ENCODE results near the gene MMP17. TPM values are rescaled to one million over a fixed set of nuclear protein-coding genes. Genes with fewer than 3 reads are reported as not detected.
"Not testable (repeated sequence)": the region's sequence is repeated elsewhere in the genome, so short reads cannot be mapped to it uniquely, and the experiment has no call there.

Gene MMP17
- total and polyA plus RNA-seq, 2 donors (not counting 3 experiments of a cell fraction or from before 2014, with no cell fraction given) = 3.6 to 10.8 TPM

DNA sequence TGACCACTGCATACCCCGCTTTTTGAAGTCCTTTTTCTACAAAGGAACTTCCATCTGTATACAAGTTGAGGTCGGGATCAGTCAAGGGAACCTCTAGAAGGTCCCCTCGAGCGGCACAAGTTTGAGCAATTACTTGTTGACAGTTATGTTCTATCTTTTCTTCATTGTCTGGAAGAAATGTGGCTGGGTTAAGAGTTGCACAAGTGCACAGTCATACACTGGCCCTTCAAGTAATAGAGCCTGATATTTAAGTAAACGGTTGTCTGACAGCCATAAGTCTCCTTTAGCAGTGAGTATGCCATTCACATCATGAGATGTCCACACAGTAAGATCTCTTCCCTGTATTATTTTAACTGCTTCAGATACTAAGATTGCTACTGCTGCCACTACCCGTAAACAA, 46.8 kb downstream of the MMP17 start:
- CTCF ChIA-PET; intact Hi-C loops (cut with micrococcal nuclease); H3K4me1 ChIP-seq (ENCODE audit: control insufficient read depth, extremely low read depth, insufficient read depth, low read length); H3K27ac ChIP-seq (ENCODE audit: insufficient read depth, low read depth, low read length); H3K27me3 ChIP-seq (ENCODE audit: control insufficient read depth in 2 of 2, insufficient read depth in 2 of 2, low read length in 2 of 2); H3K9me1 ChIP-seq (replicated peaks; ENCODE audit: control insufficient read depth, extremely low read depth, insufficient read depth, low read length); H2AFZ ChIP-seq (ENCODE audit: low read depth, low read length); H3K9ac ChIP-seq (replicated peaks; ENCODE audit: extremely low read depth, insufficient read depth, low read length); H3K79me2 ChIP-seq (ENCODE audit: control insufficient read depth, insufficient read depth, low read length); H3K4me2 ChIP-seq (ENCODE audit: insufficient read depth, low read length); DNase-seq (ENCODE audit: low read depth, low spot score); H3K4me3 ChIP-seq (replicated peaks in 1 of 3; ENCODE audit: insufficient read depth in 1 of 3, low read depth in 1 of 3, low read length in 3 of 3); FAIRE-seq; H3K9me3 ChIP-seq (replicated peaks; ENCODE audit: control insufficient read depth, insufficient read depth, low read length); BruUV-seq (replicated peaks); dilution Hi-C loops (cut with MboI; ENCODE audit: extremely low pct_ligation_motif_present, low sequenced_read_pairs); H3K36me3 ChIP-seq (ENCODE audit: control insufficient read depth in 2 of 2, extremely low read depth in 1 of 2, insufficient read depth in 2 of 2, low read length in 2 of 2); POLR2A ChIA-PET; H4K20me1 ChIP-seq (replicated peaks; ENCODE audit: control insufficient read depth, extremely low read depth, insufficient read depth, low read length): not testable (repeated sequence)

- H3K9me3 ChIP-seq (replicated peaks; ENCODE audit: control insufficient read depth, insufficient read depth, low read length); H3K9ac ChIP-seq (replicated peaks; ENCODE audit: extremely low read depth, insufficient read depth, low read length); FAIRE-seq; H3K4me2 ChIP-seq (ENCODE audit: insufficient read depth, low read length); CTCF ChIA-PET; H3K9me1 ChIP-seq (replicated peaks; ENCODE audit: control insufficient read depth, extremely low read depth, insufficient read depth, low read length); H2AFZ ChIP-seq (ENCODE audit: low read depth, low read length); H4K20me1 ChIP-seq (replicated peaks; ENCODE audit: control insufficient read depth, extremely low read depth, insufficient read depth, low read length); H3K36me3 ChIP-seq (ENCODE audit: control insufficient read depth in 2 of 2, extremely low read depth in 1 of 2, insufficient read depth in 2 of 2, low read length in 2 of 2); H3K4me3 ChIP-seq (replicated peaks in 1 of 3; ENCODE audit: insufficient read depth in 1 of 3, low read depth in 1 of 3, low read length in 3 of 3); H3K27ac ChIP-seq (ENCODE audit: insufficient read depth, low read depth, low read length); H3K79me2 ChIP-seq (ENCODE audit: control insufficient read depth, insufficient read depth, low read length); POLR2A ChIA-PET; DNase-seq (ENCODE audit: low read depth, low spot score); BruUV-seq (replicated peaks); dilution Hi-C loops (cut with MboI; ENCODE audit: extremely low pct_ligation_motif_present, low sequenced_read_pairs); intact Hi-C loops (cut with micrococcal nuclease); H3K27me3 ChIP-seq (ENCODE audit: control insufficient read depth in 2 of 2, insufficient read depth in 2 of 2, low read length in 2 of 2); H3K4me1 ChIP-seq (ENCODE audit: control insufficient read depth, extremely low read depth, insufficient read depth, low read length): not testable (repeated sequence)
Observed at GRCh38 chr12:131877216-131877615, 49.0 kb downstream of the MMP17 start.

- FAIRE-seq; H3K4me2 ChIP-seq (ENCODE audit: insufficient read depth, low read length); H3K36me3 ChIP-seq (ENCODE audit: control insufficient read depth in 2 of 2, extremely low read depth in 1 of 2, insufficient read depth in 2 of 2, low read length in 2 of 2); H3K9me3 ChIP-seq (replicated peaks; ENCODE audit: control insufficient read depth, insufficient read depth, low read length); dilution Hi-C loops (cut with MboI; ENCODE audit: extremely low pct_ligation_motif_present, low sequenced_read_pairs); H3K27ac ChIP-seq (ENCODE audit: insufficient read depth, low read depth, low read length); H3K79me2 ChIP-seq (ENCODE audit: control insufficient read depth, insufficient read depth, low read length); H3K27me3 ChIP-seq (ENCODE audit: control insufficient read depth in 2 of 2, insufficient read depth in 2 of 2, low read length in 2 of 2); H3K9ac ChIP-seq (replicated peaks; ENCODE audit: extremely low read depth, insufficient read depth, low read length); H2AFZ ChIP-seq (ENCODE audit: low read depth, low read length); DNase-seq (ENCODE audit: low read depth, low spot score); intact Hi-C loops (cut with micrococcal nuclease); POLR2A ChIA-PET; H3K4me1 ChIP-seq (ENCODE audit: control insufficient read depth, extremely low read depth, insufficient read depth, low read length); H4K20me1 ChIP-seq (replicated peaks; ENCODE audit: control insufficient read depth, extremely low read depth, insufficient read depth, low read length); H3K9me1 ChIP-seq (replicated peaks; ENCODE audit: control insufficient read depth, extremely low read depth, insufficient read depth, low read length); BruUV-seq (replicated peaks); H3K4me3 ChIP-seq (replicated peaks in 1 of 3; ENCODE audit: insufficient read depth in 1 of 3, low read depth in 1 of 3, low read length in 3 of 3); CTCF ChIA-PET: not testable (repeated sequence)
Observed at GRCh38 chr12:131878436-131878835, 50.2 kb downstream of the MMP17 start.
